NCI-H2107 (cell line): ENCODE data around the gene KRT13.

Experiments
- DNase-seq: peaks from one replicate; lab custom pipeline; 2025; lab: John Stamatoyannopoulos, UW

Gene KRT13

GRCh38 chr17:41466988-41467387 is 38.4 kb downstream of the KRT13 start, which contains the start of gene KRT32:
TSS of gene KRT32 (minus strand) at chr17:41467386. CDS start at chr17:41467325, 61 bp downstream.
- DNase-seq = no peak

GRCh38 chr17:41464682-41465081 is 40.7 kb downstream of the KRT13 start:
- DNase-seq = no peak

- no peak for DNase-seq
These were observed 41.2 kb downstream of the KRT13 start for GRCh38 chr17:41464173-41464572.

GRCh38 chr17:41463746-41464145 is 41.7 kb downstream of the KRT13 start:
- no peak for DNase-seq

GRCh38 chr17:41462705-41463104 is 42.7 kb downstream of the KRT13 start:
- DNase-seq = no peak

GRCh38 chr17:41457676-41458075 is 47.7 kb downstream of the KRT13 start:
- no peak for DNase-seq

- no peak for DNase-seq
These were observed 49.2 kb downstream of the KRT13 start for GRCh38 chr17:41456204-41456603.

GRCh38 chr17:41455236-41455635 is 50.2 kb downstream of the KRT13 start:
- no peak for DNase-seq

GRCh38 chr17:41453066-41453465 is 52.3 kb downstream of the KRT13 start:
- DNase-seq = no peak

- no peak for DNase-seq
These were observed 53.1 kb downstream of the KRT13 start for GRCh38 chr17:41452281-41452680.

- no peak for DNase-seq
These were observed 54.2 kb downstream of the KRT13 start for GRCh38 chr17:41451154-41451728.
